GM21447 (cell line): ENCODE data around the gene APPL2.

ENCODE experiments used
- ATAC-seq: cut with Tn5 transposase; IDR thresholded peaks from one replicate; pipeline ENCODE4 v1.9.1; 2021; ENCODE audit not compliant: unreplicated experiment

Gene APPL2

GRCh38 chr12:105235732-105236476 is at the start of gene APPL2:
Gene APPL2, minus strand, starts transcription at chr12:105236174. Its CDS starts 162 bp downstream, at chr12:105236012.
- ATAC-seq = peak; percentile 79

GRCh38 chr12:105285378-105285777 is 49.4 kb upstream of the APPL2 start:
- no peak for ATAC-seq

GRCh38 chr12:105281694-105282049 is 45.7 kb upstream of the APPL2 start:
- ATAC-seq = no peak

- ATAC-seq = no peak
Measured at GRCh38 chr12:105280966-105281693, 45.2 kb upstream of the APPL2 start.

- no peak for ATAC-seq
Measured at GRCh38 chr12:105279460-105280056, 43.6 kb upstream of the APPL2 start.

GRCh38 chr12:105278043-105278697 is 42.2 kb upstream of the APPL2 start:
- ATAC-seq = no peak

- ATAC-seq = no peak
Measured at GRCh38 chr12:105275997-105276733, 40.2 kb upstream of the APPL2 start.

GRCh38 chr12:105274571-105274970 is 38.6 kb upstream of the APPL2 start:
- ATAC-seq = no peak

- no peak for ATAC-seq
Measured at GRCh38 chr12:105273601-105274000, 37.6 kb upstream of the APPL2 start.

GRCh38 chr12:105272814-105273416 is 36.9 kb upstream of the APPL2 start:
- no peak for ATAC-seq

GRCh38 chr12:105272152-105272551 is 36.2 kb upstream of the APPL2 start:
- no peak for ATAC-seq

GRCh38 chr12:105271364-105271763 is 35.4 kb upstream of the APPL2 start:
- no peak for ATAC-seq

GRCh38 chr12:105270671-105271255 is 34.8 kb upstream of the APPL2 start:
- no peak for ATAC-seq

GRCh38 chr12:105267711-105268110 is 31.7 kb upstream of the APPL2 start:
- ATAC-seq = no peak

GRCh38 chr12:105264771-105265170 is 28.8 kb upstream of the APPL2 start:
- no peak for ATAC-seq

- no peak for ATAC-seq
Measured at GRCh38 chr12:105262461-105263184, 26.6 kb upstream of the APPL2 start.

GRCh38 chr12:105261010-105261409 is 25.0 kb upstream of the APPL2 start:
- ATAC-seq = no peak

GRCh38 chr12:105259226-105259625 is 23.3 kb upstream of the APPL2 start:
- ATAC-seq = no peak

- ATAC-seq = no peak
Measured at GRCh38 chr12:105257321-105257728, 21.4 kb upstream of the APPL2 start.
